ENCODE measurements around the gene PROSER3.

DNA sequence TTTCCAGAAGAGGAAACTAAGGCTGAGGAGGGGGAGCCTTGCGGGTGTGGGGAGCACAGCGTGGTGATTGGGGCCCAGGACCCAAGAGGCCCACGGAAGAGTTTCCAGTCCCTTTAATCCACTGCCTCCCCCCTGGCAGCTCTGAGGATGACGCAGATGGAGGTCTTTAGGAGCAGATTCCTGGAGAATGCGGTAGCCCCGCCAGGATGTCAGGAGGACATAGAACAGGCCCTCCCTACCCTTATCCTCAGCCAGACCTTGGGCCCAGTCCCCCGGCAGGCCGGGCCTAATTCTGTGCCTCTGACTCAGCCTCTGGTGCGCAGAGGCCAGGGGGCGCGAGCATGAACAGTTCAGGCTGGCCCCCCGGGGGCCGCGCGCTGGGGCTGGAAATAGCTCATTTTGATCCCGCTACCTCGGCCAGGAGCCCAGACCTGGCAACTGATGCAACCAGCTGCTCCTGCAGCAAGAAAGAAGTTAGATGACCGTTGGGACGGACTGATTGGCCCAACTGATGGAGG is 686 bp upstream of the PROSER3 start:
- TF ChIP-seq, protein P1, sequence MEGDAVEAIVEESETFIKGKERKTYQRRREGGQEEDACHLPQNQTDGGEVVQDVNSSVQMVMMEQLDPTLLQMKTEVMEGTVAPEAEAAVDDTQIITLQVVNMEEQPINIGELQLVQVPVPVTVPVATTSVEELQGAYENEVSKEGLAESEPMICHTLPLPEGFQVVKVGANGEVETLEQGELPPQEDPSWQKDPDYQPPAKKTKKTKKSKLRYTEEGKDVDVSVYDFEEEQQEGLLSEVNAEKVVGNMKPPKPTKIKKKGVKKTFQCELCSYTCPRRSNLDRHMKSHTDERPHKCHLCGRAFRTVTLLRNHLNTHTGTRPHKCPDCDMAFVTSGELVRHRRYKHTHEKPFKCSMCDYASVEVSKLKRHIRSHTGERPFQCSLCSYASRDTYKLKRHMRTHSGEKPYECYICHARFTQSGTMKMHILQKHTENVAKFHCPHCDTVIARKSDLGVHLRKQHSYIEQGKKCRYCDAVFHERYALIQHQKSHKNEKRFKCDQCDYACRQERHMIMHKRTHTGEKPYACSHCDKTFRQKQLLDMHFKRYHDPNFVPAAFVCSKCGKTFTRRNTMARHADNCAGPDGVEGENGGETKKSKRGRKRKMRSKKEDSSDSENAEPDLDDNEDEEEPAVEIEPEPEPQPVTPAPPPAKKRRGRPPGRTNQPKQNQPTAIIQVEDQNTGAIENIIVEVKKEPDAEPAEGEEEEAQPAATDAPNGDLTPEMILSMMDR (IDR thresholded peaks at IDR 0.05; ENCODE audit: low read length) = no peak
- TF ChIP-seq EZH2 (IDR thresholded peaks at IDR 0.05; ENCODE audit: borderline replicate concordance, low read length) = no peak

All from OCI-LY1 (cell line).